DOHH2 (cell line): ENCODE results near the gene CHD9NB.
"Not testable (repeated sequence)": the region's sequence is repeated elsewhere in the genome, so short reads cannot be mapped to it uniquely, and the experiment has no call there.

Experiments
- EZH2phosphoT487 ChIP-seq: fragments of 200-600 bp; sonication (generic); IDR thresholded peaks from 2 replicates; pipeline ENCODE4 v1.6.1; 2017; ENCODE audit warnings: borderline replicate concordance, mild to moderate bottlenecking, antibody characterized with exemption, low read length, moderate library complexity, mixed read lengths
- TF ChIP-seq, protein P1 (sequence below): fragments of 200-600 bp; sonication (generic); IDR thresholded peaks from one replicate; pipeline ENCODE4 v1.5.1; 2014; ENCODE audit warnings: antibody characterized with exemption, mild to moderate bottlenecking, low read depth, low read length; ENCODE audit not compliant: poor library complexity, severe bottlenecking

DNA sequence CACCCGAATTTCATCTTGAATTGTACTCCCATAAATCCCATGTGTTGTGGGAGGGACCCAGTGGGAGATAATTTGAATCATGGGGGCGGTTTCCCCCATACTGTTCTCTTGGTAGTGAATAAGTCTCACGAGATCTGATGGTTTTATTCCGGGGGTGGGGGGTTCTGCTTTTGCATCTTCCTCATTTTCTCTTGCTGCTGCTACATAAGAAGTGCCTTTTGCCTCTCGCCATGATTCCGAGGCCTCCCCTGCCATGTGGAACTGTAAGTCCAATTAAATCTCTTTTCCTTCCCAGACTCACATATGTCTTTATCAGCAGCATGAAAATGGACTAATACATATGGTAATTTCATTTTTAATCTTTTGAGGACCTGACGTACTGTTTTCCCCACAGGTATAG is 22.8 kb upstream of the CHD9NB start:
- TF ChIP-seq, protein P1, sequence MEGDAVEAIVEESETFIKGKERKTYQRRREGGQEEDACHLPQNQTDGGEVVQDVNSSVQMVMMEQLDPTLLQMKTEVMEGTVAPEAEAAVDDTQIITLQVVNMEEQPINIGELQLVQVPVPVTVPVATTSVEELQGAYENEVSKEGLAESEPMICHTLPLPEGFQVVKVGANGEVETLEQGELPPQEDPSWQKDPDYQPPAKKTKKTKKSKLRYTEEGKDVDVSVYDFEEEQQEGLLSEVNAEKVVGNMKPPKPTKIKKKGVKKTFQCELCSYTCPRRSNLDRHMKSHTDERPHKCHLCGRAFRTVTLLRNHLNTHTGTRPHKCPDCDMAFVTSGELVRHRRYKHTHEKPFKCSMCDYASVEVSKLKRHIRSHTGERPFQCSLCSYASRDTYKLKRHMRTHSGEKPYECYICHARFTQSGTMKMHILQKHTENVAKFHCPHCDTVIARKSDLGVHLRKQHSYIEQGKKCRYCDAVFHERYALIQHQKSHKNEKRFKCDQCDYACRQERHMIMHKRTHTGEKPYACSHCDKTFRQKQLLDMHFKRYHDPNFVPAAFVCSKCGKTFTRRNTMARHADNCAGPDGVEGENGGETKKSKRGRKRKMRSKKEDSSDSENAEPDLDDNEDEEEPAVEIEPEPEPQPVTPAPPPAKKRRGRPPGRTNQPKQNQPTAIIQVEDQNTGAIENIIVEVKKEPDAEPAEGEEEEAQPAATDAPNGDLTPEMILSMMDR: not testable (repeated sequence)
- TF ChIP-seq EZH2phosphoT487: not testable (repeated sequence)
